ENCODE data around the gene RPL29.

The RPL29 gene

DNA sequence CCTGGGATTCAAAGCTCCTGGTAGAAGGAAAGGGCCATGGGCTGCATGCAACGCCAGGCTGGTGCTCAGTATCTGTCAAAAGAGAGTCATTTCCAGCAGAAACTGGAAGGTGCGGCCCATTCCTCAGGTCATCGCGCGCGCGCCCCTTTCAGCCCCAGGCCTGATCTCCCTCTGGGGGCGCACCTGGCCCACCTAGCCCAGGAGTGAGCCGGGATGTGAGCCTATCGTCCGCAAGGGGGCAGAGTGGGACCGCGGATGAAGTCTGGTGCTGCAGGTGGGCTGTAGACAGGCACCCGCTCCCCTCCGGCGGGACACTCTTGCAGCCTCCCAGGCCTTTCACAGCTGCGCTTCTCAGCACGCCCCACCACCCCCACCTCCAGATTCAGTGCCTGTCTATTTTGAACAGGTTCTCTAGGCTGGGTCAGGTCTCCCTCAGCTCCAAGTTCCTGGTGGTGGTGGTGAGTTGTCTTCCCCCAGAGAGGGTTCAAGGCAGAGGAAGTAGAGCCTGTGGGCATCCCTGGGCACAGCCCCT lies 5.8 kb upstream of the RPL29 start:
- Histone ChIP-seq H3K79me2 (ENCODE audit: insufficient read depth, low read length) (no peaks in the 10 kb centered on the region), H3K27ac (ENCODE audit: low read depth, low read length, poor library complexity, severe bottlenecking) (no peak overlapping the region), H3K9me3 (ENCODE audit: low read length) (no peaks in the 10 kb centered on the region), H3K4me3 (ENCODE audit: low read depth, low read length, poor library complexity, severe bottlenecking) (no peak overlapping the region), H3F3A (ENCODE audit: insufficient read depth, low read length) (no peaks in the 10 kb centered on the region), H3K9ac (ENCODE audit: low read length) (no peak overlapping the region), H4K20me1 (ENCODE audit: insufficient read depth, low read length) (no peaks in the 10 kb centered on the region), H2AFZ (ENCODE audit: low read length) (no peak overlapping the region), H3K9me2 (ENCODE audit: low read depth, low read length) (no peaks in the 10 kb centered on the region), H3K36me3 (ENCODE audit: insufficient read depth, low read length) (no peaks in the 10 kb centered on the region), H3K4me2 (ENCODE audit: low read length) (no peak overlapping the region), H3K27me3 (ENCODE audit: insufficient read depth, low read length) (0 out of 2 replicates have a peak, but pooled peaks cover 7% of the 10 kb centered on the region), H3K4me1 (ENCODE audit: insufficient read depth, low read length, severe bottlenecking) (no peaks in the 10 kb centered on the region)
- TF ChIP-seq, protein P1, sequence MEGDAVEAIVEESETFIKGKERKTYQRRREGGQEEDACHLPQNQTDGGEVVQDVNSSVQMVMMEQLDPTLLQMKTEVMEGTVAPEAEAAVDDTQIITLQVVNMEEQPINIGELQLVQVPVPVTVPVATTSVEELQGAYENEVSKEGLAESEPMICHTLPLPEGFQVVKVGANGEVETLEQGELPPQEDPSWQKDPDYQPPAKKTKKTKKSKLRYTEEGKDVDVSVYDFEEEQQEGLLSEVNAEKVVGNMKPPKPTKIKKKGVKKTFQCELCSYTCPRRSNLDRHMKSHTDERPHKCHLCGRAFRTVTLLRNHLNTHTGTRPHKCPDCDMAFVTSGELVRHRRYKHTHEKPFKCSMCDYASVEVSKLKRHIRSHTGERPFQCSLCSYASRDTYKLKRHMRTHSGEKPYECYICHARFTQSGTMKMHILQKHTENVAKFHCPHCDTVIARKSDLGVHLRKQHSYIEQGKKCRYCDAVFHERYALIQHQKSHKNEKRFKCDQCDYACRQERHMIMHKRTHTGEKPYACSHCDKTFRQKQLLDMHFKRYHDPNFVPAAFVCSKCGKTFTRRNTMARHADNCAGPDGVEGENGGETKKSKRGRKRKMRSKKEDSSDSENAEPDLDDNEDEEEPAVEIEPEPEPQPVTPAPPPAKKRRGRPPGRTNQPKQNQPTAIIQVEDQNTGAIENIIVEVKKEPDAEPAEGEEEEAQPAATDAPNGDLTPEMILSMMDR (IDR thresholded peaks at IDR 0.05; ENCODE audit: low read length), result peak; percentile 98
- no peak for TF ChIP-seq EZH2 (IDR thresholded peaks at IDR 0.05; ENCODE audit: borderline replicate concordance, low read length)

DNA sequence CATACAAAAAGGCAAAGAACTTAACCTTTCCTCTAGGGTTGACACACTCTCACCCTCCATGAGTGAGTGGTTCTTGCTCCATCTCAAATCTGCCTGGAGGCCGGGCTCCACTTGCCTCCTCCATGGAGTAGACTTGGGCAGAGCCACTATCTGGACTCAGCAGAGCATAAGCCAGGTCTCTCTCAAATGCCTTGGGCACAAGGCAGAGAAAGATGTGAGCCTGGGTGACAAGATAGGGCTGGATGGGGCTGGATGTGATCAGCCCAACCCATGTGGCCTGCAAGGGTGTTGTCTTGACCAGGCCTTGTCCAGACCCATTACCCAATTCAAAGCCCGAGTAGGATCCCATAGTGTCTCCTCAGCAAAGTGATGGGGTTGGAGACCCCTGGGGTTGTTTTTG lies 4.2 kb upstream of the RPL29 start:
- no peak overlapping the region for H2AFZ ChIP-seq (ENCODE audit: low read length)
- H3K4me1 ChIP-seq (ENCODE audit: insufficient read depth, low read length, severe bottlenecking), result peaks cover 2% of the 10 kb centered on the region
- no peak overlapping the region for H3K9ac ChIP-seq (ENCODE audit: low read length)
- no peaks in the 10 kb centered on the region for H3F3A ChIP-seq (ENCODE audit: insufficient read depth, low read length)
- H3K27ac ChIP-seq (ENCODE audit: low read depth, low read length, poor library complexity, severe bottlenecking), result no peak overlapping the region
- H4K20me1 ChIP-seq (ENCODE audit: insufficient read depth, low read length), result no peaks in the 10 kb centered on the region
- H3K4me3 ChIP-seq (ENCODE audit: low read depth, low read length, poor library complexity, severe bottlenecking), result no peak overlapping the region
- H3K27me3 ChIP-seq (ENCODE audit: insufficient read depth, low read length), result 0 out of 2 replicates have a peak, but pooled peaks cover 7% of the 10 kb centered on the region
- no peaks in the 10 kb centered on the region for H3K9me3 ChIP-seq (ENCODE audit: low read length)
- H3K9me2 ChIP-seq (ENCODE audit: low read depth, low read length), result no peaks in the 10 kb centered on the region
- no peak for TF ChIP-seq EZH2 (IDR thresholded peaks at IDR 0.05; ENCODE audit: borderline replicate concordance, low read length)
- TF ChIP-seq, protein P1 (IDR thresholded peaks at IDR 0.05; ENCODE audit: low read length), result no peak
- H3K79me2 ChIP-seq (ENCODE audit: insufficient read depth, low read length), result peaks cover 8% of the 10 kb centered on the region
- peaks cover 7% of the 10 kb centered on the region for H3K36me3 ChIP-seq (ENCODE audit: insufficient read depth, low read length)
- no peak overlapping the region for H3K4me2 ChIP-seq (ENCODE audit: low read length)

DNA sequence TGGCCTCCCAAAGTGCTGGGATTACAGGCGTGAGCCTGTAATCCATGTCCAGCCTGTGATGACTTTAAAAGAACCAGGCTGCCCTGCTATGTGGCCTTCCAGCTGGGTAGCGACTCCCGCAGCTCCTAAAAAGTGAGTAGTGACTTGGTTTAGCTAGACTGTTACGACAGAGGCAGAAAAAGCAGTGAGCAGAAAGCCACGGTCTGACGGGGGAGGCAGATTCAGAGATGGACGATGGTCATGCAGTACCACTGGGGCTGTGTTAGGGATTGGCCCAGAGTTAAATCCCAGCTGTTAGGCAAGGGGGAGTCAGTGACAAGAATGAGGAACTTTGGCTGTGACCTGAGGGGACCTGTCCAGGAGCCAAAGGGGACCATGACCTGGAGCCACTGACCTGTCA lies 3.1 kb upstream of the RPL29 start:
- peaks cover 16% of the 10 kb centered on the region for H3K79me2 ChIP-seq (ENCODE audit: insufficient read depth, low read length)

More for the DNA sequence above, 3.1 kb upstream of the RPL29 start:
- TF ChIP-seq, protein P1 (IDR thresholded peaks at IDR 0.05; ENCODE audit: low read length), result no peak
- no peak for TF ChIP-seq EZH2 (IDR thresholded peaks at IDR 0.05; ENCODE audit: borderline replicate concordance, low read length)
- H3K27ac ChIP-seq (ENCODE audit: low read depth, low read length, poor library complexity, severe bottlenecking), result no peak overlapping the region
- H2AFZ ChIP-seq (ENCODE audit: low read length), result no peak overlapping the region
- peaks cover 13% of the 10 kb centered on the region for H3K4me1 ChIP-seq (ENCODE audit: insufficient read depth, low read length, severe bottlenecking)
- 0 out of 2 replicates have a peak, but pooled peaks cover 5% of the 10 kb centered on the region for H3F3A ChIP-seq (ENCODE audit: insufficient read depth, low read length)
- no peaks in the 10 kb centered on the region for H4K20me1 ChIP-seq (ENCODE audit: insufficient read depth, low read length)
- no peak overlapping the region for H3K9ac ChIP-seq (ENCODE audit: low read length)
- H3K9me3 ChIP-seq (ENCODE audit: low read length), result no peaks in the 10 kb centered on the region
- H3K27me3 ChIP-seq (ENCODE audit: insufficient read depth, low read length), result 0 out of 2 replicates have a peak, but pooled peaks cover 7% of the 10 kb centered on the region
- no peaks in the 10 kb centered on the region for H3K9me2 ChIP-seq (ENCODE audit: low read depth, low read length)
- H3K36me3 ChIP-seq (ENCODE audit: insufficient read depth, low read length), result peaks cover 18% of the 10 kb centered on the region
- no peak overlapping the region for H3K4me2 ChIP-seq (ENCODE audit: low read length)
- no peak overlapping the region for H3K4me3 ChIP-seq (ENCODE audit: low read depth, low read length, poor library complexity, severe bottlenecking)
